Left ventricle myocardium inferior (tissue), 1 donor: ENCODE results near the gene GABRG3. TPM values are rescaled to one million over a fixed set of nuclear protein-coding genes. Genes with fewer than 3 reads are reported as not detected.

ENCODE experiments used
- DNase-seq: peaks from one replicate; pipeline ENCODE4 v3.0.0-alpha.2; 2020
- H3K27ac ChIP-seq: fragments of 200-600 bp; replicated peaks from 2 replicates; pipeline ENCODE4 v1.8.0; 2021
- H3K27me3 ChIP-seq: fragments of 200-600 bp; 2 replicates; pipeline ENCODE4 v1.8.0; 2021; ENCODE audit warnings: low read depth
- H3K36me3 ChIP-seq: fragments of 200-600 bp; 2 replicates; pipeline ENCODE4 v1.8.0; 2021
- H3K4me1 ChIP-seq: fragments of 200-600 bp; 2 replicates; pipeline ENCODE4 v1.8.0; 2021
- H3K4me3 ChIP-seq: fragments of 200-600 bp; 2 replicates; pipeline ENCODE4 v1.8.0; 2021; ENCODE audit warnings: mild to moderate bottlenecking, moderate library complexity
- H3K9me3 ChIP-seq: fragments of 200-600 bp; replicated peaks from 2 replicates; pipeline ENCODE4 v1.8.0; 2021
- CTCF ChIP-seq: fragments of 200-600 bp; IDR thresholded peaks from 2 replicates; pipeline ENCODE4 v1.8.0; 2021; ENCODE audit warnings: antibody characterized with exemption, mild to moderate bottlenecking, borderline replicate concordance
- intact Hi-C: fragments of 100-400 bp; cut with micrococcal nuclease; formaldehyde crosslinking; loops from one replicate; pipeline ENCODE4 v1.11.0; 2022
- total RNA-seq: library from RNA; stranded (reverse); fragmentation: NEBNext Ultra II Directional; extraction: Animal tissue kit (Norgen Biotek cat#: 25700); gene quantifications from one replicate; pipeline ENCODE4 v1.2.1, GENCODE V29; 2021
- donor health status: DM: no; HTN: yes; CAD: no; lungs with severe emphysema.

The GABRG3 gene
- total RNA-seq, 1 donor from 2014 or later, result not detected

GRCh38 chr15:27456807-27457206 is 485.8 kb downstream of the GABRG3 start:
- Histone ChIP-seq H3K4me1 (no peaks in the 10 kb centered on the region), H3K4me3 (no peak overlapping the region), H3K36me3 (no peaks in the 10 kb centered on the region), H3K27me3 (no peaks in the 10 kb centered on the region), H3K9me3 (no peaks in the 10 kb centered on the region), H3K27ac (no peak overlapping the region)
- intact Hi-C loops, result no loop called here
- no peak for TF ChIP-seq CTCF
- no peak for DNase-seq

GRCh38 chr15:27457766-27458165 is 486.8 kb downstream of the GABRG3 start:
- DNase-seq, result no peak
- intact Hi-C loops, result no loop called here
- no peaks in the 10 kb centered on the region for H3K36me3 ChIP-seq
- H3K4me3 ChIP-seq, result no peak overlapping the region
- H3K4me1 ChIP-seq, result no peaks in the 10 kb centered on the region
- TF ChIP-seq CTCF, result no peak
- no peaks in the 10 kb centered on the region for H3K27me3 ChIP-seq
- H3K27ac ChIP-seq, result no peak overlapping the region
- no peaks in the 10 kb centered on the region for H3K9me3 ChIP-seq

GRCh38 chr15:27458345-27459084 is 487.5 kb downstream of the GABRG3 start:
- Histone ChIP-seq H3K27me3 (peaks cover 1% of the 10 kb centered on the region), H3K4me1 (no peaks in the 10 kb centered on the region), H3K4me3 (no peak overlapping the region), H3K9me3 (no peaks in the 10 kb centered on the region), H3K27ac (no peak overlapping the region), H3K36me3 (no peaks in the 10 kb centered on the region)
- no peak for DNase-seq
- no peak for TF ChIP-seq CTCF
- intact Hi-C loops, result no loop called here

GRCh38 chr15:27459836-27460235 is 488.9 kb downstream of the GABRG3 start:
- no peaks in the 10 kb centered on the region for H3K4me1 ChIP-seq
- H3K27me3 ChIP-seq, result peaks cover 8% of the 10 kb centered on the region
- H3K4me3 ChIP-seq, result no peak overlapping the region
- DNase-seq, result no peak
- intact Hi-C loops, result no loop called here
- no peak overlapping the region for H3K27ac ChIP-seq
- no peak for TF ChIP-seq CTCF
- no peaks in the 10 kb centered on the region for H3K9me3 ChIP-seq
- H3K36me3 ChIP-seq, result no peaks in the 10 kb centered on the region

GRCh38 chr15:27461181-27461580 is 490.2 kb downstream of the GABRG3 start:
- H3K27ac ChIP-seq, result no peak overlapping the region
- H3K4me3 ChIP-seq, result no peak overlapping the region
- no peaks in the 10 kb centered on the region for H3K4me1 ChIP-seq
- H3K9me3 ChIP-seq, result no peaks in the 10 kb centered on the region
- DNase-seq, result no peak
- H3K36me3 ChIP-seq, result no peaks in the 10 kb centered on the region
- peaks cover 8% of the 10 kb centered on the region for H3K27me3 ChIP-seq
- no peak for TF ChIP-seq CTCF
- intact Hi-C loops, result no loop called here
